Measurements from ENCODE around the gene SMPDL3A.

SMPDL3A gene

GRCh38 chr6:122772724-122773415, 16.2 kb upstream of the SMPDL3A start:
- in situ Hi-C loops (cut with MboI; ENCODE audit: low sequenced_read_pairs): no loop called here

- in situ Hi-C loops (cut with MboI; ENCODE audit: low sequenced_read_pairs): no loop called here
Observed at GRCh38 chr6:122775975-122776374, 13.1 kb upstream of the SMPDL3A start.

GRCh38 chr6:122778302-122778701, 10.8 kb upstream of the SMPDL3A start:
- in situ Hi-C loops (cut with MboI; ENCODE audit: low sequenced_read_pairs): no loop called here

- in situ Hi-C loops (cut with MboI; ENCODE audit: low sequenced_read_pairs): no loop called here
Observed at GRCh38 chr6:122778985-122779661, 9.9 kb upstream of the SMPDL3A start.

- in situ Hi-C loops (cut with MboI; ENCODE audit: low sequenced_read_pairs): no loop called here
Observed at GRCh38 chr6:122779667-122780066, 9.4 kb upstream of the SMPDL3A start, which contains the start of gene FABP7. TSS of gene FABP7 (plus strand) at chr6:122779716. CDS start at chr6:122779795, 79 bp downstream.

GRCh38 chr6:122780114-122780513, 8.9 kb upstream of the SMPDL3A start:
- in situ Hi-C loops (cut with MboI; ENCODE audit: low sequenced_read_pairs): no loop called here

GRCh38 chr6:122781716-122782115, 7.3 kb upstream of the SMPDL3A start:
- in situ Hi-C loops (cut with MboI; ENCODE audit: low sequenced_read_pairs): no loop called here

GRCh38 chr6:122783401-122783800, 5.7 kb upstream of the SMPDL3A start:
- in situ Hi-C loops (cut with MboI; ENCODE audit: low sequenced_read_pairs): no loop called here

- in situ Hi-C loops (cut with MboI; ENCODE audit: low sequenced_read_pairs): no loop called here
Observed at GRCh38 chr6:122785891-122786290, 3.2 kb upstream of the SMPDL3A start.

- in situ Hi-C loops (cut with MboI; ENCODE audit: low sequenced_read_pairs): no loop called here
Observed at GRCh38 chr6:122787721-122788120, 1.3 kb upstream of the SMPDL3A start.

GRCh38 chr6:122788208-122788607, 850 bp upstream of the SMPDL3A start:
- in situ Hi-C loops (cut with MboI; ENCODE audit: low sequenced_read_pairs): no loop called here

GRCh38 chr6:122788663-122789181, 336 bp upstream of the SMPDL3A start:
- in situ Hi-C loops (cut with MboI; ENCODE audit: low sequenced_read_pairs): no loop called here

GRCh38 chr6:122790028-122790422, 967 bp downstream of the SMPDL3A start:
- in situ Hi-C loops (cut with MboI; ENCODE audit: low sequenced_read_pairs): no loop called here

- in situ Hi-C loops (cut with MboI; ENCODE audit: low sequenced_read_pairs): no loop called here
Observed at GRCh38 chr6:122790423-122791309, 1.6 kb downstream of the SMPDL3A start.

- in situ Hi-C loops (cut with MboI; ENCODE audit: low sequenced_read_pairs): no loop called here
Observed at GRCh38 chr6:122791310-122791679, 2.2 kb downstream of the SMPDL3A start.

GRCh38 chr6:122792766-122793165, 3.7 kb downstream of the SMPDL3A start:
- in situ Hi-C loops (cut with MboI; ENCODE audit: low sequenced_read_pairs): no loop called here

GRCh38 chr6:122797537-122797936, 8.5 kb downstream of the SMPDL3A start:
- in situ Hi-C loops (cut with MboI; ENCODE audit: low sequenced_read_pairs): no loop called here

GRCh38 chr6:122798099-122798641, 9.1 kb downstream of the SMPDL3A start:
- in situ Hi-C loops (cut with MboI; ENCODE audit: low sequenced_read_pairs): no loop called here

GRCh38 chr6:122799140-122799745, 10.2 kb downstream of the SMPDL3A start:
- in situ Hi-C loops (cut with MboI; ENCODE audit: low sequenced_read_pairs): no loop called here

GRCh38 chr6:122799916-122800686, 11.0 kb downstream of the SMPDL3A start:
- in situ Hi-C loops (cut with MboI; ENCODE audit: low sequenced_read_pairs): no loop called here
